SK-N-SH (cell line): ENCODE results near the gene GALP. TPM values are rescaled to one million over a fixed set of nuclear protein-coding genes. Genes with fewer than 3 reads are reported as not detected.

Experiments used
- CTCF ChIA-PET: fragments of 300-600, 350-600 bp; formaldehyde crosslinking; extraction: SDS; loops from one replicate; lab custom pipeline; 2021; lab: Yijun Ruan, JAX
- POLR2A ChIA-PET: fragments of 350-600 bp; sonication (Branson Sonifier 250); formaldehyde crosslinking; extraction: SDS; loops from one replicate; lab custom pipeline; 2020; ENCODE audit warnings: antibody characterized with exemption, inconsistent platforms; lab: Yijun Ruan, JAX
- DNase-seq: peaks from one replicate; pipeline ENCODE4 v3.0.0; 2012
- H2AFZ ChIP-seq: fragments of 200-600 bp; sonication (generic); 2 replicates; pipeline ENCODE4 v1.8.1; 2016; ENCODE audit warnings: antibody characterized with exemption, mild to moderate bottlenecking, low read depth
- H3F3A ChIP-seq: fragments of 200-600 bp; sonication (generic); replicated peaks from 2 replicates; pipeline ENCODE3; 2016; ENCODE audit warnings: antibody characterized with exemption, mild to moderate bottlenecking; ENCODE audit not compliant: insufficient read depth
- H3K27ac ChIP-seq, 2 experiments: fragments of 200-500 bp in 1 of 2; fragments of 200-600 bp in 1 of 2; sonication (Bioruptor generic) in 1 of 2; sonication (generic), shearing (Covaris generic) in 1 of 2; 2 replicates each; pipeline versions ENCODE4 v1.5.1 to v1.6.1; 2014 to 2016; ENCODE audit warnings: low read depth in 2 of 2, inconsistent platforms in 1 of 2, low read length in 1 of 2, mild to moderate bottlenecking in 1 of 2, mixed read lengths in 1 of 2
- H3K27me3 ChIP-seq: fragments of 200-600 bp; sonication (generic), shearing (Covaris generic); 2 replicates; pipeline ENCODE4 v1.6.1; 2016; ENCODE audit warnings: mixed run types; ENCODE audit not compliant: insufficient read depth
- H3K36me3 ChIP-seq, 2 experiments: fragments of 200-500 bp in 1 of 2; fragments of 200-600 bp in 1 of 2; sonication (Bioruptor generic) in 1 of 2; sonication (generic) in 1 of 2; replicated peaks in 1 of 2; 2 replicates each; pipeline versions ENCODE3 to v1.5.1; 2014 to 2016; ENCODE audit warnings: low read length in 1 of 2, mild to moderate bottlenecking in 1 of 2; ENCODE audit not compliant: insufficient read depth in 2 of 2, control insufficient read depth in 1 of 2
- H3K4me1 ChIP-seq, 2 experiments: fragments of 200-500 bp in 1 of 2; fragments of 200-600 bp in 1 of 2; sonication (Bioruptor generic) in 1 of 2; sonication (generic), shearing (Covaris generic) in 1 of 2; 2 replicates each; pipeline versions ENCODE4 v1.5.1 to v1.6.1; 2014 to 2016; ENCODE audit warnings: low read depth in 1 of 2, low read length in 1 of 2, mixed run types in 1 of 2; ENCODE audit not compliant: insufficient read depth in 2 of 2, control insufficient read depth in 1 of 2
- H3K4me2 ChIP-seq: fragments of 200-600 bp; sonication (generic), shearing (Covaris generic); 2 replicates; pipeline ENCODE4 v1.6.1; 2017; ENCODE audit warnings: mixed run types
- H3K4me3 ChIP-seq, 2 experiments: fragments of 200-500 bp in 1 of 2; fragments of 200-600 bp in 1 of 2; sonication (Bioruptor generic) in 1 of 2; sonication (generic), shearing (Covaris generic) in 1 of 2; 2 replicates each; pipeline versions ENCODE4 v1.5.1 to v1.8.1; 2014 to 2016; ENCODE audit warnings: low read depth in 2 of 2, inconsistent platforms in 1 of 2, low read length in 1 of 2, mild to moderate bottlenecking in 1 of 2, mixed read lengths in 1 of 2, moderate library complexity in 1 of 2
- H3K79me2 ChIP-seq: fragments of 200-600 bp; sonication (generic); 2 replicates; pipeline ENCODE4 v1.8.1; 2017; ENCODE audit warnings: mild to moderate bottlenecking; ENCODE audit not compliant: insufficient read depth
- H3K9ac ChIP-seq: fragments of 200-600 bp; sonication (generic); 2 replicates; pipeline ENCODE4 v1.6.1; 2017; ENCODE audit warnings: mixed run types
- H3K9me2 ChIP-seq: fragments of 200-600 bp; sonication (generic); 2 replicates; pipeline ENCODE4 v1.6.1; 2017; ENCODE audit warnings: mixed run types
- H3K9me3 ChIP-seq: fragments of 200-600 bp; sonication (generic); 2 replicates; pipeline ENCODE4 v1.6.1; 2017; ENCODE audit warnings: mixed run types, mild to moderate bottlenecking, moderate library complexity
- H4K20me1 ChIP-seq: fragments of 200-600 bp; sonication (generic); 2 replicates; pipeline ENCODE4 v1.6.1; 2017; ENCODE audit warnings: mild to moderate bottlenecking, mixed run types; ENCODE audit not compliant: insufficient read depth
- ELF1 ChIP-seq: IDR thresholded peaks from 2 replicates; pipeline ENCODE4 v1.4.0; 2012
- EZH2phosphoT487 ChIP-seq: fragments of 200-600 bp; sonication (generic); IDR thresholded peaks from 2 replicates; pipeline ENCODE4 v1.6.1; 2017; ENCODE audit warnings: low read depth, mixed run types, mild to moderate bottlenecking, antibody characterized with exemption, moderate library complexity, borderline replicate concordance
- FOSL2 ChIP-seq: IDR thresholded peaks from 2 replicates; pipeline ENCODE4 v1.4.0; 2012; ENCODE audit warnings: low read depth, mild to moderate bottlenecking, moderate library complexity, borderline replicate concordance
- MEF2A ChIP-seq: IDR thresholded peaks from 2 replicates; pipeline ENCODE4 v1.4.0; 2012; ENCODE audit warnings: low read depth, borderline replicate concordance
- NRF1 ChIP-seq: IDR thresholded peaks from 2 replicates; pipeline ENCODE4 v1.6.1; 2012; ENCODE audit warnings: low read depth, mild to moderate bottlenecking, low read length
- POLR2AphosphoS5 ChIP-seq: IDR thresholded peaks from 2 replicates; pipeline ENCODE4 v1.6.1; 2012; ENCODE audit warnings: low read depth, low read length
- REST ChIP-seq: IDR thresholded peaks from 2 replicates; pipeline ENCODE4 v1.6.1; 2012; ENCODE audit warnings: mild to moderate bottlenecking, low read depth, low read length, moderate library complexity
- RXRA ChIP-seq: IDR thresholded peaks from 2 replicates; pipeline ENCODE4 v1.4.0; 2012; ENCODE audit warnings: low read depth, mild to moderate bottlenecking, borderline replicate concordance
- SIN3A ChIP-seq: IDR thresholded peaks from 2 replicates; pipeline ENCODE4 v1.6.1; 2012; ENCODE audit warnings: low read depth, mild to moderate bottlenecking, low read length, moderate library complexity, borderline replicate concordance
- TAF1 ChIP-seq: IDR thresholded peaks from 2 replicates; pipeline ENCODE4 v1.6.1; 2012; ENCODE audit warnings: low read depth, mild to moderate bottlenecking, low read length, moderate library complexity, borderline replicate concordance
- WGBS: methylation state at CpG from one replicate; pipeline ENCODE4 v1.1.6; 2017; ENCODE audit warnings: low lambda C conversion rate; 5-methylcytosine and 5-hydroxymethylcytosine counted together
- polyA plus RNA-seq, 3 experiments: library from polyadenylated mRNA; depleted of rRNA; stranded (reverse); fragments of >200 nt; gene quantifications; 2 replicates each; pipeline ENCODE4 v1.2.3, GENCODE V29; 2012
- TF ChIP-seq, protein P1 (sequence below): fragments of 200-600 bp; sonication (generic); IDR thresholded peaks from 2 replicates; pipeline ENCODE4 v1.6.1; 2017; ENCODE audit warnings: antibody characterized with exemption, mild to moderate bottlenecking, moderate library complexity
- TF ChIP-seq, protein P2 (sequence below): fragments of 150-350 bp; IDR thresholded peaks from 2 replicates; pipeline ENCODE4 v1.6.1; 2016; ENCODE audit warnings: mild to moderate bottlenecking, low read depth, low read length

The GALP gene
- polyA plus RNA-seq, 1 of the 3 experiments (the other 2 are of a cell fraction): not detected

DNA sequence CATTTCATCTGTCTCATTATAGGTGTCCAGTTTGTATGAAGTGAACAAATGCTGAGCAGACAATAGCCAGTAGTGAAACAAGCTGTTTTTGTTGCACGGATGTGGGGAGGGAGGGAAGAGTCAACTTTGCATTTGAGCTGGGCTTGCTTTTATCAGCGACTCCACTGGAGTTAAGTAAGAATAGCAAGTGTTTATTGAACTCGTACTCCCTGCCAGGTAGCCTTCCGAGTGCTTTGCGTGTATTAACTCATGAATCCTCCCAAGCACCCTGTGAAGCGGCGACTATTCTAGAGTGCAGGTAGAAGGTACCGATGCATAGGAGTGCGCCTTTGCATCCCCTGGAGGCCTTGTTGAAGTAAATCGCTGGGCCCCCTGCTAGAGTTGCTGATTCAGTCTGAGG lies 39.4 kb upstream of the GALP start:
- no peak overlapping the region for H3K4me3 ChIP-seq
- no peaks in the 10 kb centered on the region for H4K20me1 ChIP-seq
- H3K36me3 ChIP-seq: no peaks in the 10 kb centered on the region
- WGBS: 92% methylated on average over 10 of the region's 10 CpGs
- H3K4me1 ChIP-seq: peaks cover 7 to 16% of the 10 kb centered on the region in 2 experiments
- DNase-seq: no peak
- H2AFZ ChIP-seq: no peak overlapping the region
- no peak overlapping the region for H3K27ac ChIP-seq
- H3K4me2 ChIP-seq: no peak overlapping the region
- H3K27me3 ChIP-seq: no peaks in the 10 kb centered on the region
- no peaks in the 10 kb centered on the region for H3K79me2 ChIP-seq
- no peak overlapping the region for H3K9ac ChIP-seq
- no peaks in the 10 kb centered on the region for H3F3A ChIP-seq
- ChIA-PET CTCF (interaction anchor here (0.6 to 1.4 kb wide), 2 partner anchors 60 to 70 kb away, joined by 4 to 5 read pairs; no protein-coding TSS in a partner anchor), POLR2A (no interaction called here)
- no peaks in the 10 kb centered on the region for H3K9me2 ChIP-seq
- H3K9me3 ChIP-seq: no peaks in the 10 kb centered on the region
- TF ChIP-seq, protein P1, sequence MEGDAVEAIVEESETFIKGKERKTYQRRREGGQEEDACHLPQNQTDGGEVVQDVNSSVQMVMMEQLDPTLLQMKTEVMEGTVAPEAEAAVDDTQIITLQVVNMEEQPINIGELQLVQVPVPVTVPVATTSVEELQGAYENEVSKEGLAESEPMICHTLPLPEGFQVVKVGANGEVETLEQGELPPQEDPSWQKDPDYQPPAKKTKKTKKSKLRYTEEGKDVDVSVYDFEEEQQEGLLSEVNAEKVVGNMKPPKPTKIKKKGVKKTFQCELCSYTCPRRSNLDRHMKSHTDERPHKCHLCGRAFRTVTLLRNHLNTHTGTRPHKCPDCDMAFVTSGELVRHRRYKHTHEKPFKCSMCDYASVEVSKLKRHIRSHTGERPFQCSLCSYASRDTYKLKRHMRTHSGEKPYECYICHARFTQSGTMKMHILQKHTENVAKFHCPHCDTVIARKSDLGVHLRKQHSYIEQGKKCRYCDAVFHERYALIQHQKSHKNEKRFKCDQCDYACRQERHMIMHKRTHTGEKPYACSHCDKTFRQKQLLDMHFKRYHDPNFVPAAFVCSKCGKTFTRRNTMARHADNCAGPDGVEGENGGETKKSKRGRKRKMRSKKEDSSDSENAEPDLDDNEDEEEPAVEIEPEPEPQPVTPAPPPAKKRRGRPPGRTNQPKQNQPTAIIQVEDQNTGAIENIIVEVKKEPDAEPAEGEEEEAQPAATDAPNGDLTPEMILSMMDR: no peak
- TF ChIP-seq, protein P2, sequence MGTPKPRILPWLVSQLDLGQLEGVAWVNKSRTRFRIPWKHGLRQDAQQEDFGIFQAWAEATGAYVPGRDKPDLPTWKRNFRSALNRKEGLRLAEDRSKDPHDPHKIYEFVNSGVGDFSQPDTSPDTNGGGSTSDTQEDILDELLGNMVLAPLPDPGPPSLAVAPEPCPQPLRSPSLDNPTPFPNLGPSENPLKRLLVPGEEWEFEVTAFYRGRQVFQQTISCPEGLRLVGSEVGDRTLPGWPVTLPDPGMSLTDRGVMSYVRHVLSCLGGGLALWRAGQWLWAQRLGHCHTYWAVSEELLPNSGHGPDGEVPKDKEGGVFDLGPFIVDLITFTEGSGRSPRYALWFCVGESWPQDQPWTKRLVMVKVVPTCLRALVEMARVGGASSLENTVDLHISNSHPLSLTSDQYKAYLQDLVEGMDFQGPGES: no peak
- TF ChIP-seq NRF1 (no peak), FOSL2 (no peak), POLR2AphosphoS5 (no peak)

- ChIA-PET CTCF (interaction anchor here (1.4 kb wide), 1 partner anchor 71 kb away, joined by 5 read pairs; no protein-coding TSS in a partner anchor), POLR2A (no interaction called here)
- Histone ChIP-seq H3K4me3 (no peak overlapping the region), H3K9me2 (no peaks in the 10 kb centered on the region), H3K4me1 (peaks cover 13 to 16% of the 10 kb centered on the region in 2 experiments), H3K9ac (no peak overlapping the region), H3K9me3 (no peaks in the 10 kb centered on the region), H3K79me2 (peaks cover 8% of the 10 kb centered on the region; the same call in 1 of the 2 replicates), H3K4me2 (no peak overlapping the region), H3K27me3 (no peaks in the 10 kb centered on the region), H4K20me1 (no peaks in the 10 kb centered on the region), H3K27ac (no peak overlapping the region), H3F3A (no peaks in the 10 kb centered on the region), H2AFZ (no peak overlapping the region), H3K36me3 (no peaks in the 10 kb centered on the region)
- 60% methylated on average over 6 of the region's 6 CpGs for WGBS
- TF ChIP-seq RXRA (no peak), REST (no peak), TAF1 (no peak), ELF1 (no peak), MEF2A (no peak), NRF1 (no peak), EZH2phosphoT487 (no peak), SIN3A (no peak), FOSL2 (no peak), POLR2AphosphoS5 (no peak)
- no peak for DNase-seq
Measured at GRCh38 chr19:56137405-56137804, 38.4 kb upstream of the GALP start.
